ENCODE measurements around the gene SLC25A17.

SLC25A17 gene

GRCh38 chr22:40818192-40818746 is 877 bp downstream of the SLC25A17 start:
- peak overlapping the region; percentile 96 for H3K4me3 ChIP-seq (ENCODE audit: low read depth, low read length)
- no peaks in the 10 kb centered on the region for H3K27me3 ChIP-seq (ENCODE audit: insufficient read depth, low read length)
- no peak overlapping the region for H4K8ac ChIP-seq (ENCODE audit: low read depth, low read length)
- no peak overlapping the region for H4K12ac ChIP-seq (ENCODE audit: low read depth, low read length)
- H3K18ac ChIP-seq (ENCODE audit: low read length) = no peak overlapping the region
- peaks cover 6% of the 10 kb centered on the region for H3K79me1 ChIP-seq (ENCODE audit: low read length)
- no peak overlapping the region for H2BK12ac ChIP-seq (ENCODE audit: low read length)
- H3K9ac ChIP-seq (ENCODE audit: low read length) = peak overlapping the region; percentile 75
- H3K9me3 ChIP-seq (ENCODE audit: insufficient read depth, low read depth, low read length) = no peaks in the 10 kb centered on the region
- peaks cover 7 to 12% of the 10 kb centered on the region in 2 experiments for H3K4me1 ChIP-seq (ENCODE audit: control insufficient read depth in 1 of 2, insufficient read depth in 2 of 2, low read length in 2 of 2)
- H3K27ac ChIP-seq (ENCODE audit: low read depth, low read length) = no peak overlapping the region
- H3K4me2 ChIP-seq (ENCODE audit: low read length) = peak overlapping the region; percentile 76
- H3K14ac ChIP-seq (ENCODE audit: low read length) = peak overlapping the region; percentile 98
- no peak for DNase-seq
- H2BK5ac ChIP-seq (ENCODE audit: low read depth, low read length, poor library complexity) = no peak overlapping the region
- H4K91ac ChIP-seq (ENCODE audit: low read depth, low read length) = no peak overlapping the region
- no peak overlapping the region for H2BK120ac ChIP-seq (ENCODE audit: insufficient read depth, low read length, poor library complexity)
- H3K4ac ChIP-seq (ENCODE audit: low read depth, low read length) = peak overlapping the region; percentile 82
- H3K79me2 ChIP-seq (ENCODE audit: control insufficient read depth, insufficient read depth, low read length, poor library complexity) = peaks cover 20% of the 10 kb centered on the region
- no peak overlapping the region for H2AK5ac ChIP-seq (ENCODE audit: low read length)
- no CpG with 5 or more reads among the region's 14 CpGs for WGBS (ENCODE audit: extremely low coverage, insufficient coverage, insufficient read length)
- no peak overlapping the region for H3K23ac ChIP-seq (ENCODE audit: low read length)
- H2AFZ ChIP-seq (ENCODE audit: insufficient read depth, low read length, poor library complexity) = peak overlapping the region; percentile 77
- H3K36me3 ChIP-seq (ENCODE audit: control insufficient read depth in 1 of 2, insufficient read depth in 2 of 2, low read length in 2 of 2) = peaks cover 2% of the 10 kb centered on the region in 2 experiments

- H3K4me3 ChIP-seq (ENCODE audit: low read depth, low read length) = no peak overlapping the region
- H3K4ac ChIP-seq (ENCODE audit: low read depth, low read length) = peak overlapping the region; percentile 82
- H3K79me1 ChIP-seq (ENCODE audit: low read length) = peaks cover 6% of the 10 kb centered on the region
- H3K23ac ChIP-seq (ENCODE audit: low read length) = no peak overlapping the region
- H3K14ac ChIP-seq (ENCODE audit: low read length) = no peak overlapping the region
- peaks cover 2 to 4% of the 10 kb centered on the region in 2 experiments for H3K36me3 ChIP-seq (ENCODE audit: control insufficient read depth in 1 of 2, insufficient read depth in 2 of 2, low read length in 2 of 2)
- H4K8ac ChIP-seq (ENCODE audit: low read depth, low read length) = no peak overlapping the region
- H2BK12ac ChIP-seq (ENCODE audit: low read length) = no peak overlapping the region
- WGBS (ENCODE audit: extremely low coverage, insufficient coverage, insufficient read length) = no CpG with 5 or more reads among the region's 4 CpGs
- H3K79me2 ChIP-seq (ENCODE audit: control insufficient read depth, insufficient read depth, low read length, poor library complexity) = peaks cover 20% of the 10 kb centered on the region
- no peak overlapping the region for H2AFZ ChIP-seq (ENCODE audit: insufficient read depth, low read length, poor library complexity)
- peaks cover 7 to 12% of the 10 kb centered on the region in 2 experiments for H3K4me1 ChIP-seq (ENCODE audit: control insufficient read depth in 1 of 2, insufficient read depth in 2 of 2, low read length in 2 of 2)
- H2AK5ac ChIP-seq (ENCODE audit: low read length) = no peak overlapping the region
- no peak overlapping the region for H3K9ac ChIP-seq (ENCODE audit: low read length)
- no peak overlapping the region for H4K91ac ChIP-seq (ENCODE audit: low read depth, low read length)
- no peaks in the 10 kb centered on the region for H3K9me3 ChIP-seq (ENCODE audit: insufficient read depth, low read depth, low read length)
- no peak overlapping the region for H3K27ac ChIP-seq (ENCODE audit: low read depth, low read length)
- H3K18ac ChIP-seq (ENCODE audit: low read length) = no peak overlapping the region
- peak overlapping the region; percentile 76 for H3K4me2 ChIP-seq (ENCODE audit: low read length)
- no peak overlapping the region for H4K12ac ChIP-seq (ENCODE audit: low read depth, low read length)
- H2BK120ac ChIP-seq (ENCODE audit: insufficient read depth, low read length, poor library complexity) = no peak overlapping the region
- no peak for DNase-seq
- no peak overlapping the region for H2BK5ac ChIP-seq (ENCODE audit: low read depth, low read length, poor library complexity)
- H3K27me3 ChIP-seq (ENCODE audit: insufficient read depth, low read length) = no peaks in the 10 kb centered on the region
Observed at GRCh38 chr22:40817737-40818136, 1.4 kb downstream of the SLC25A17 start.

- Histone ChIP-seq H3K4me1 (ENCODE audit: control insufficient read depth in 1 of 2, insufficient read depth in 2 of 2, low read length in 2 of 2) (peaks cover 7 to 12% of the 10 kb centered on the region in 2 experiments), H4K8ac (ENCODE audit: low read depth, low read length) (no peak overlapping the region), H3K36me3 (ENCODE audit: control insufficient read depth in 1 of 2, insufficient read depth in 2 of 2, low read length in 2 of 2) (peaks cover 2 to 6% of the 10 kb centered on the region in 2 experiments), H3K14ac (ENCODE audit: low read length) (no peak overlapping the region), H3K79me1 (ENCODE audit: low read length) (peaks cover 4% of the 10 kb centered on the region), H2AK5ac (ENCODE audit: low read length) (no peak overlapping the region), H2AFZ (ENCODE audit: insufficient read depth, low read length, poor library complexity) (no peak overlapping the region), H2BK120ac (ENCODE audit: insufficient read depth, low read length, poor library complexity) (no peak overlapping the region), H2BK5ac (ENCODE audit: low read depth, low read length, poor library complexity) (no peak overlapping the region), H3K4me2 (ENCODE audit: low read length) (no peak overlapping the region), H3K23ac (ENCODE audit: low read length) (no peak overlapping the region), H3K4ac (ENCODE audit: low read depth, low read length) (peak overlapping the region; percentile 62), H3K27me3 (ENCODE audit: insufficient read depth, low read length) (no peaks in the 10 kb centered on the region), H3K79me2 (ENCODE audit: control insufficient read depth, insufficient read depth, low read length, poor library complexity) (peaks cover 20% of the 10 kb centered on the region), H2BK12ac (ENCODE audit: low read length) (no peak overlapping the region), H4K12ac (ENCODE audit: low read depth, low read length) (no peak overlapping the region), H3K9me3 (ENCODE audit: insufficient read depth, low read depth, low read length) (no peaks in the 10 kb centered on the region), H4K91ac (ENCODE audit: low read depth, low read length) (no peak overlapping the region), H3K4me3 (ENCODE audit: low read depth, low read length) (no peak overlapping the region), H3K27ac (ENCODE audit: low read depth, low read length) (no peak overlapping the region), H3K18ac (ENCODE audit: low read length) (no peak overlapping the region), H3K9ac (ENCODE audit: low read length) (no peak overlapping the region)
- DNase-seq = no peak
Observed at GRCh38 chr22:40813912-40814315, 5.2 kb downstream of the SLC25A17 start.

GRCh38 chr22:40808018-40808841 is 10.9 kb downstream of the SLC25A17 start:
- H3K14ac ChIP-seq (ENCODE audit: low read length) = no peak overlapping the region
- H3K18ac ChIP-seq (ENCODE audit: low read length) = no peak overlapping the region
- H3K9me3 ChIP-seq (ENCODE audit: insufficient read depth, low read depth, low read length) = no peaks in the 10 kb centered on the region
- H3K9ac ChIP-seq (ENCODE audit: low read length) = no peak overlapping the region
- no peak overlapping the region for H2AFZ ChIP-seq (ENCODE audit: insufficient read depth, low read length, poor library complexity)
- no CpG with 5 or more reads among the region's 6 CpGs for WGBS (ENCODE audit: extremely low coverage, insufficient coverage, insufficient read length)
- no peak overlapping the region for H2BK5ac ChIP-seq (ENCODE audit: low read depth, low read length, poor library complexity)
- H3K79me1 ChIP-seq (ENCODE audit: low read length) = no peaks in the 10 kb centered on the region
- peaks cover 0 to 7% of the 10 kb centered on the region in 2 experiments for H3K4me1 ChIP-seq (ENCODE audit: control insufficient read depth in 1 of 2, insufficient read depth in 2 of 2, low read length in 2 of 2)
- no peak for DNase-seq
- H4K8ac ChIP-seq (ENCODE audit: low read depth, low read length) = no peak overlapping the region
- no peak overlapping the region for H4K91ac ChIP-seq (ENCODE audit: low read depth, low read length)
- peaks cover 4 to 5% of the 10 kb centered on the region in 2 experiments for H3K36me3 ChIP-seq (ENCODE audit: control insufficient read depth in 1 of 2, insufficient read depth in 2 of 2, low read length in 2 of 2)
- no peak overlapping the region for H4K12ac ChIP-seq (ENCODE audit: low read depth, low read length)
- H3K23ac ChIP-seq (ENCODE audit: low read length) = no peak overlapping the region
- H3K4me2 ChIP-seq (ENCODE audit: low read length) = no peak overlapping the region
- H2BK120ac ChIP-seq (ENCODE audit: insufficient read depth, low read length, poor library complexity) = no peak overlapping the region
- no peak overlapping the region for H2BK12ac ChIP-seq (ENCODE audit: low read length)
- no peak overlapping the region for H3K4ac ChIP-seq (ENCODE audit: low read depth, low read length)
- no peak overlapping the region for H3K27ac ChIP-seq (ENCODE audit: low read depth, low read length)
- H3K4me3 ChIP-seq (ENCODE audit: low read depth, low read length) = no peak overlapping the region
- H3K27me3 ChIP-seq (ENCODE audit: insufficient read depth, low read length) = no peaks in the 10 kb centered on the region
- no peak overlapping the region for H2AK5ac ChIP-seq (ENCODE audit: low read length)
- peaks cover 3% of the 10 kb centered on the region for H3K79me2 ChIP-seq (ENCODE audit: control insufficient read depth, insufficient read depth, low read length, poor library complexity)
